ENCODE results near the gene MS4A6A.

Gene MS4A6A

DNA sequence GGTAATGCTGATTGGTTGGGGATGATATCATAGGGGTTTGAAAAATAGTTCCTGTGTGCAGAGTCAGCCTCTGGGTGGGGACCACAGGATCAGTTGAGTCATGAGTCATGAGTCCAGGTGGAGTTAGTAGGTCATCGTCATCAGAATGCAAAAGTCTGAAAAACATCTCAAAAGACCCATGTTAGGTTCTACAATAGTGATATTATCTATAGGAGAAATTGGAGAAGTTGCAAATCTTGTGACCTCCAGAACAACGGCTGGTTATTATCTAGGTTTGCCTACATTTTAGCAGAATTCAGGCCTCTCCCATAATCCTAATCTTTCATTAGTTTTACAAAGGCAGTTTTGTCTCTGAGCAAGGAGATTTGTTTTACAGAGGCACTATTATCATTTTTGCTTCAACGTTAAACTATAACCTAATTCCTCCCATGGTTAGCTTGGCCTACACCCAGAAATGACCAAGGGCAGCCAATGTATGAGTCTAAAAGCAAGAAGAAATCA lies 55.5 kb downstream of the MS4A6A start:
- no peak for DNase-seq

DNA sequence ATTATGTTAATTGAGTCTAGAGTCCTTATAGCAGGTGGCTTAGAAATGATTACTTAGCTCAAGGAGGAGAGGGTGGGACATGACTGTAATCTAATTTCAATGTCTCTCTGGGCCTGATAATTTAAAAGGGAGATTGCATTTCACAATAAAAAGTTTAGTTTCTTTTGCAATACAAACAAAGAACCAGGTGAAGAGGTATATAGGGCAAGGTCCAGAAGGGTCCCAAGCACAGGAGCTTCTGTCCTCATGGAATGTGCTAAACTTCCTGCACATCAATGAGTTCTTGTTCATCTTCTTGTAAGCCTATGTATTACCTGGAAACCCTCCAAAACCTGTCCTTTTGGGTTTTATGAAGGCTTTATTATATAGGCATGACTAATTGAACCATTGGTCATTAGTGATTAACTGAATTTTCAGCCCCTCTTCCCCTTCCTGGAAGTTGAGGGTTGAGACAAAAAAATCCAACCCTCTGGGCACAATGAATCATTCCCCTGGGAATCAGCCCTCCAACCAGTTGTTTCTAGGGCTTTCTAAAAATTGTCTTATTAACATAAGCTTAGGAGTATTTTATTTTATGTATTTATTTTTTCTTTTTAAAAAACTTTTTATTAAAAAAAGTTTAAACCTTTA lies 56.8 kb downstream of the MS4A6A start:
- DNase-seq = no peak

DNA sequence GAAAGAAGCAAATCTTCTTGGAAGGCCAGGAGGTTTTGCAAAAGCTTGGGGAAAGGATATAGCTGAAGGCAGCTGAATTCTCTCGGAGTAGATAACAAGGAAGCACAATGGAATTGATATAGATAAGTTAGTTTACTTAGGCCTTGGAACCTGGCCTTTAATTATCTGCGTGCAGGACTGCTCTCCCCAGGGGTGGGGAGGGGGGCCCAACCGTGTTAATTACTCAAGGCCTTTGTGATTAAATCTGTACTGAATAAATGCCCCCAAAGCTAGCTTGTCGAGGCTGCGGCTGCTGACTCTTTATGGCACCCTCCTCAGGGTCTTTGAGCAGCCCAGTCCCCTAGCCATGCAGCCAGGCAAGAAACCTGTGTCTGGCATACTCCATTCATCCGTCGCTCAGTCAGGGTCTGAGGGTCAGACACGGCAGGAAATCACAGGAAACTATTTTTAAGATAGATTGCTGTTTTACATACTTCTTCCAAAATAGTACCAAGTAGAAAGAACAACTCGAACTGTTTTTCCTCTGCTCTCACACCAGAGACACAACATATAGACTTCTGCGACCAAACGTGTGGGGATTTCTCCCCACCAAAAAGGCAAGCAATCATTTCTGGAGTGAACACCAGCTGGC lies 58.0 kb downstream of the MS4A6A start:
- DNase-seq = no peak
